CD4-positive, alpha-beta memory T cell (primary cell): ENCODE measurements around the gene MAN2A1. TPM values are rescaled to one million over a fixed set of nuclear protein-coding genes. Genes with fewer than 3 reads are reported as not detected.
A peak's percentile ranks its signal among the peaks of the same experiment; 100 is the strongest.

ENCODE experiments used
- CTCF ChIA-PET: fragments of 350-600 bp; sonication (Branson Sonifier 250); formaldehyde crosslinking; loops from one replicate; lab custom pipeline; 2021; ENCODE audit warnings: inconsistent platforms; ENCODE audit not compliant: partially characterized antibody; lab: Charles Lee
- POLR2A ChIA-PET: fragments of 350-600 bp; sonication (Branson Sonifier 250); formaldehyde crosslinking; loops from one replicate; lab custom pipeline; 2021; ENCODE audit not compliant: partially characterized antibody; lab: Charles Lee
- DNase-seq, 5 donors: peaks; one replicate each; pipeline versions ENCODE4 v3.0.0 to v3.0.0-alpha.2; 2020 to 2022; ENCODE audit warnings: mixed read lengths in 1 of 5
- H3K27ac ChIP-seq: one replicate; pipeline ENCODE4 v1.7.0; 2013; ENCODE audit warnings: low read depth, low read length
- H3K27me3 ChIP-seq: 2 replicates; pipeline ENCODE4 v1.7.0; 2013; ENCODE audit warnings: mild to moderate bottlenecking, low read length, moderate library complexity; ENCODE audit not compliant: insufficient read depth
- H3K36me3 ChIP-seq: 2 replicates; pipeline ENCODE4 v1.7.0; 2013; ENCODE audit warnings: mild to moderate bottlenecking, low read length, moderate library complexity; ENCODE audit not compliant: insufficient read depth
- H3K4me1 ChIP-seq: 2 replicates; pipeline ENCODE4 v1.7.0; 2013; ENCODE audit warnings: mild to moderate bottlenecking, low read length, moderate library complexity; ENCODE audit not compliant: insufficient read depth
- H3K4me3 ChIP-seq, 2 donors: one replicate each; pipeline ENCODE4 v1.7.0; 2013; ENCODE audit warnings: low read length in 2 of 2, mild to moderate bottlenecking in 1 of 2
- H3K9me3 ChIP-seq, 2 donors: one replicate each; pipeline ENCODE4 v1.7.0; 2013; ENCODE audit warnings: low read length in 2 of 2, control low read depth in 1 of 2; ENCODE audit not compliant: control insufficient read depth in 1 of 2
- H3K27ac Mint-ChIP-seq, 7 donors: one replicate each; pipeline ENCODE4 v1.8.0; 2020 to 2021; ENCODE audit warnings: mixed read lengths in 7 of 7, mild to moderate bottlenecking in 6 of 7, inconsistent platforms in 3 of 7, moderate library complexity in 3 of 7
- H3K27me3 Mint-ChIP-seq, 2 donors: one replicate each; pipeline ENCODE4 v1.8.0; 2020 to 2021; ENCODE audit warnings: mixed read lengths in 2 of 2
- H3K36me3 Mint-ChIP-seq, 2 donors: one replicate each; pipeline ENCODE4 v1.8.0; 2020 to 2021; ENCODE audit warnings: mixed read lengths in 2 of 2, inconsistent platforms in 1 of 2, mild to moderate bottlenecking in 1 of 2
- H3K4me1 Mint-ChIP-seq, 4 donors: one replicate each; pipeline ENCODE4 v1.8.0; 2020 to 2021; ENCODE audit warnings: mixed read lengths in 4 of 4, mild to moderate bottlenecking in 1 of 4
- H3K4me3 Mint-ChIP-seq, 8 donors: one replicate each; pipeline ENCODE4 v1.8.0; 2020 to 2021; ENCODE audit warnings: mixed read lengths in 8 of 8, mild to moderate bottlenecking in 7 of 8, moderate library complexity in 6 of 8, inconsistent platforms in 3 of 8
- H3K9me3 Mint-ChIP-seq, 8 donors: one replicate each; pipeline ENCODE4 v1.8.0; 2020 to 2021; ENCODE audit warnings: mixed read lengths in 8 of 8, mild to moderate bottlenecking in 5 of 8, inconsistent platforms in 3 of 8, moderate library complexity in 1 of 8
- intact Hi-C: fragments of 100-400 bp; cut with micrococcal nuclease; formaldehyde crosslinking; loops from one replicate; pipeline ENCODE4 v1.15.1; 2023
- polyA plus RNA-seq, 2 donors: library from polyadenylated mRNA; unstranded; fragments of 300-500 nt; fragmentation: Illumina TruSeq; gene quantifications; one replicate each; pipeline ENCODE4 v1.2.3, GENCODE V29; 2021
- total RNA-seq, 2 experiments: library from RNA; stranded (reverse); gene quantifications; one replicate each; pipeline ENCODE4 v1.2.3, GENCODE V29; 2021

Gene MAN2A1
- total and polyA plus RNA-seq, 4 experiments from 2014 or later, result 21.0 to 81.0 (median 51.9) TPM

- no peak for DNase-seq
- Histone ChIP-seq H3K9me3 (no peaks in the 10 kb centered on the region), H3K4me1 (no peaks in the 10 kb centered on the region), H3K27me3 (no peaks in the 10 kb centered on the region), H3K36me3 (peaks cover 19% of the 10 kb centered on the region), H3K27ac (no peak overlapping the region), H3K4me3 (no peak overlapping the region)
- ChIA-PET POLR2A (no interaction called here), CTCF (no interaction called here)
- peaks cover 10 to 21% (median 12%) of the 10 kb centered on the region in 4 donors for H3K4me1 Mint-ChIP-seq
- no peak overlapping the region for H3K4me3 Mint-ChIP-seq
- H3K9me3 Mint-ChIP-seq, result no peaks in the 10 kb centered on the region
- H3K27me3 Mint-ChIP-seq, result no peaks in the 10 kb centered on the region
- intact Hi-C loops, result no loop called here
- H3K36me3 Mint-ChIP-seq, result peaks cover 61 to 68% of the 10 kb centered on the region in 2 donors
- H3K27ac Mint-ChIP-seq, result peak overlapping the region in 1 of 7 donors; percentile 78
Measured at GRCh38 chr5:109769597-109770291, 80.0 kb downstream of the MAN2A1 start.

GRCh38 chr5:109775130-109775529 is 85.4 kb downstream of the MAN2A1 start:
- CTCF ChIA-PET, result no interaction called here

GRCh38 chr5:109779036-109779735 is 89.5 kb downstream of the MAN2A1 start:
- CTCF ChIA-PET, result interaction anchor here (1.0 kb wide), 1 partner anchor 275 kb away, joined by 3 read pairs; no protein-coding TSS in a partner anchor
- Mint-ChIP-seq H3K4me1 (peaks cover 0 to 17% (median 7%) of the 10 kb centered on the region in 4 donors), H3K27me3 (no peaks in the 10 kb centered on the region), H3K9me3 (no peaks in the 10 kb centered on the region), H3K4me3 (no peak overlapping the region), H3K27ac (peak overlapping the region in 1 of 7 donors; percentile 30), H3K36me3 (peaks cover 44 to 53% of the 10 kb centered on the region in 2 donors)
- Histone ChIP-seq H3K9me3 (no peaks in the 10 kb centered on the region), H3K4me3 (no peak overlapping the region), H3K27ac (no peak overlapping the region), H3K27me3 (no peaks in the 10 kb centered on the region), H3K4me1 (no peaks in the 10 kb centered on the region), H3K36me3 (no peaks in the 10 kb centered on the region)
- POLR2A ChIA-PET, result no interaction called here
- intact Hi-C loops, result no loop called here
- no peak for DNase-seq

More at GRCh38 chr5:109775130-109775529, 85.4 kb downstream of the MAN2A1 start:
- DNase-seq, result no peak
- POLR2A ChIA-PET, result no interaction called here
- H3K9me3 ChIP-seq, result no peaks in the 10 kb centered on the region
- peaks cover 0 to 22% (median 8%) of the 10 kb centered on the region in 4 donors for H3K4me1 Mint-ChIP-seq
- H3K36me3 ChIP-seq, result peaks cover 12% of the 10 kb centered on the region
- H3K4me3 Mint-ChIP-seq, result no peak overlapping the region
- H3K27ac Mint-ChIP-seq, result peak overlapping the region in 1 of 7 donors; percentile 31
- intact Hi-C loops, result no loop called here
- no peaks in the 10 kb centered on the region for H3K27me3 ChIP-seq
- H3K4me1 ChIP-seq, result no peaks in the 10 kb centered on the region
- H3K4me3 ChIP-seq, result no peak overlapping the region
- H3K27me3 Mint-ChIP-seq, result no peaks in the 10 kb centered on the region
- peaks cover 49 to 54% of the 10 kb centered on the region in 2 donors for H3K36me3 Mint-ChIP-seq
- no peaks in the 10 kb centered on the region for H3K9me3 Mint-ChIP-seq
- H3K27ac ChIP-seq, result no peak overlapping the region

DNA sequence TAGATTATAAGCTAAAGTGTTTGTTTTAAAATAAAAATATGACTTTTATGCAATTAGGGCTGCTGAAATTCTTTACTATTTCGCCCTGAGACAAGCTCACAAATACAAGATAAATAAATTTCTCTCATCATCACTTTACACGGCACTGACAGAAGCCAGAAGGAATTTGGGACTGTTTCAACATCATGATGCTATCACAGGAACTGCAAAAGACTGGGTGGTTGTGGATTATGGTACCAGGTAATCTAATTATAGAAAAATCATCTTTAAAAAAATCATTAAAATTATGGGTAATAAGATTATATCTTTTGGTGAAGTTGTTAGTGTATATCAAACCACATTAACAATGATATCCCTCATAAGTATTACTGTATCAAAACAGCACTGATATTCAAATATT is 95.0 kb downstream of the MAN2A1 start:
- peaks cover 14 to 28% (median 22%) of the 10 kb centered on the region in 4 donors for H3K4me1 Mint-ChIP-seq
- Histone ChIP-seq H3K9me3 (no peaks in the 10 kb centered on the region), H3K4me3 (no peak overlapping the region), H3K27ac (no peak overlapping the region), H3K27me3 (no peaks in the 10 kb centered on the region), H3K4me1 (peaks cover 12% of the 10 kb centered on the region), H3K36me3 (no peaks in the 10 kb centered on the region)
- DNase-seq, result no peak
- H3K4me3 Mint-ChIP-seq, result no peak overlapping the region
- CTCF ChIA-PET, result no interaction called here
- H3K9me3 Mint-ChIP-seq, result no peaks in the 10 kb centered on the region
- intact Hi-C loops, result loop anchor here (5.0 kb wide), 1 partner anchor 32 kb away; no protein-coding TSS in a partner anchor
- no peak overlapping the region for H3K27ac Mint-ChIP-seq
- H3K36me3 Mint-ChIP-seq, result peaks cover 46 to 60% of the 10 kb centered on the region in 2 donors
- no peaks in the 10 kb centered on the region for H3K27me3 Mint-ChIP-seq
- POLR2A ChIA-PET, result no interaction called here

- Histone ChIP-seq H3K36me3 (no peaks in the 10 kb centered on the region), H3K27ac (no peak overlapping the region), H3K27me3 (no peaks in the 10 kb centered on the region), H3K4me1 (peaks cover 12% of the 10 kb centered on the region), H3K4me3 (no peak overlapping the region), H3K9me3 (no peaks in the 10 kb centered on the region)
- no peak overlapping the region for H3K27ac Mint-ChIP-seq
- ChIA-PET CTCF (no interaction called here), POLR2A (no interaction called here)
- H3K36me3 Mint-ChIP-seq, result peaks cover 42 to 53% of the 10 kb centered on the region in 2 donors
- intact Hi-C loops, result loop anchor here (5.0 kb wide), 1 partner anchor 34 kb away; no protein-coding TSS in a partner anchor
- no peak overlapping the region for H3K4me3 Mint-ChIP-seq
- no peaks in the 10 kb centered on the region for H3K9me3 Mint-ChIP-seq
- no peaks in the 10 kb centered on the region for H3K27me3 Mint-ChIP-seq
- DNase-seq, result no peak
- H3K4me1 Mint-ChIP-seq, result peaks cover 14 to 28% (median 22%) of the 10 kb centered on the region in 4 donors
Measured at GRCh38 chr5:109786206-109786855, 96.6 kb downstream of the MAN2A1 start.

GRCh38 chr5:109788596-109788995 is 98.9 kb downstream of the MAN2A1 start:
- ChIA-PET POLR2A (no interaction called here), CTCF (interaction anchor here (0.7 kb wide), 1 partner anchor 94 kb away, joined by 3 read pairs; no protein-coding TSS in a partner anchor)
- H3K9me3 Mint-ChIP-seq, result no peaks in the 10 kb centered on the region
- peaks cover 14 to 28% (median 22%) of the 10 kb centered on the region in 4 donors for H3K4me1 Mint-ChIP-seq
- intact Hi-C loops, result loop anchor here (5.0 kb wide), 1 partner anchor 36 kb away; no protein-coding TSS in a partner anchor
- Histone ChIP-seq H3K27me3 (no peaks in the 10 kb centered on the region), H3K4me1 (peaks cover 12% of the 10 kb centered on the region), H3K9me3 (no peaks in the 10 kb centered on the region), H3K36me3 (peaks cover 3% of the 10 kb centered on the region), H3K4me3 (no peak overlapping the region), H3K27ac (no peak overlapping the region)
- H3K27me3 Mint-ChIP-seq, result no peaks in the 10 kb centered on the region
- DNase-seq, result no peak
- H3K36me3 Mint-ChIP-seq, result peaks cover 56% of the 10 kb centered on the region in 2 donors
- peak overlapping the region in 3 of 7 donors; percentile 6 to 35 (median 22) for H3K27ac Mint-ChIP-seq
- peak overlapping the region in 3 of 8 donors; percentile 25 to 59 (median 55) for H3K4me3 Mint-ChIP-seq

- Histone ChIP-seq H3K27ac (no peak overlapping the region), H3K9me3 (no peaks in the 10 kb centered on the region), H3K4me1 (peaks cover 7% of the 10 kb centered on the region), H3K27me3 (no peaks in the 10 kb centered on the region), H3K36me3 (peaks cover 10% of the 10 kb centered on the region), H3K4me3 (no peak overlapping the region)
- H3K27me3 Mint-ChIP-seq, result no peaks in the 10 kb centered on the region
- ChIA-PET POLR2A (no interaction called here), CTCF (no interaction called here)
- peaks cover 6 to 11% (median 9%) of the 10 kb centered on the region in 4 donors for H3K4me1 Mint-ChIP-seq
- no peak overlapping the region for H3K27ac Mint-ChIP-seq
- no peak for DNase-seq
- intact Hi-C loops, result no loop called here
- H3K4me3 Mint-ChIP-seq, result no peak overlapping the region
- no peaks in the 10 kb centered on the region for H3K9me3 Mint-ChIP-seq
- peaks cover 59 to 65% of the 10 kb centered on the region in 2 donors for H3K36me3 Mint-ChIP-seq
Measured at GRCh38 chr5:109792613-109793012, 102.9 kb downstream of the MAN2A1 start.
